Esophagus squamous epithelium (tissue), 4 donors: ENCODE results near the gene EMC6.

Experiments used
- POLR2A ChIP-seq, 4 donors: fragments of 450-650 bp; IDR thresholded peaks; one replicate each; pipeline ENCODE4 v1.6.1; 2017; ENCODE audit warnings: antibody characterized with exemption in 4 of 4, mild to moderate bottlenecking in 4 of 4, moderate library complexity in 3 of 4
- TF ChIP-seq, protein P1 (sequence below), 6 experiments: fragments of 450-650 bp in 4 of 6; fragments of 200-600 bp in 2 of 6; sonication (generic) in 2 of 6; IDR thresholded peaks; one replicate each; pipeline ENCODE4 v1.5.1; 2016 to 2019; ENCODE audit warnings: antibody characterized with exemption in 6 of 6, mild to moderate bottlenecking in 4 of 6, moderate library complexity in 4 of 6

DNA sequence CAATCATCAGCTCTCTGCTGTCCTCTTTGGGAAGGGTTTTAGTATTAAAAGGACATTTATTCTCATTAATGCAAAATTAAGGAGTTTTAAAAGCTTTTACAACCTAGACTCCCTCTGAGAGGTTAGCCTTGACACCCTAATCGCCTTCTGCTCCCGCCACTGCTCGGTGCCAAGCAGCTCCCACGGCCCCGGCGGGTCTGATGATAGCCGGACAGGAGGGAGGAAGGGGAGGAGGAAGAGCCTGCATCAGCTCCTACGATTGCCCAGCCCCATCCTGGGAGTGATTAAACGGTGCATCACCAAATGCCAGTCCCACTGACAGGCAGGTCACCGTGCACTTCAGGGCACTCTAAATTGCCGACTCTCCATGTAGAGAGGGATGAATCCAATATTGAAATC, 40.8 kb upstream of the EMC6 start:
- TF ChIP-seq, protein P1, sequence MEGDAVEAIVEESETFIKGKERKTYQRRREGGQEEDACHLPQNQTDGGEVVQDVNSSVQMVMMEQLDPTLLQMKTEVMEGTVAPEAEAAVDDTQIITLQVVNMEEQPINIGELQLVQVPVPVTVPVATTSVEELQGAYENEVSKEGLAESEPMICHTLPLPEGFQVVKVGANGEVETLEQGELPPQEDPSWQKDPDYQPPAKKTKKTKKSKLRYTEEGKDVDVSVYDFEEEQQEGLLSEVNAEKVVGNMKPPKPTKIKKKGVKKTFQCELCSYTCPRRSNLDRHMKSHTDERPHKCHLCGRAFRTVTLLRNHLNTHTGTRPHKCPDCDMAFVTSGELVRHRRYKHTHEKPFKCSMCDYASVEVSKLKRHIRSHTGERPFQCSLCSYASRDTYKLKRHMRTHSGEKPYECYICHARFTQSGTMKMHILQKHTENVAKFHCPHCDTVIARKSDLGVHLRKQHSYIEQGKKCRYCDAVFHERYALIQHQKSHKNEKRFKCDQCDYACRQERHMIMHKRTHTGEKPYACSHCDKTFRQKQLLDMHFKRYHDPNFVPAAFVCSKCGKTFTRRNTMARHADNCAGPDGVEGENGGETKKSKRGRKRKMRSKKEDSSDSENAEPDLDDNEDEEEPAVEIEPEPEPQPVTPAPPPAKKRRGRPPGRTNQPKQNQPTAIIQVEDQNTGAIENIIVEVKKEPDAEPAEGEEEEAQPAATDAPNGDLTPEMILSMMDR (IDR thresholded peaks at IDR 0.05): no peak
- TF ChIP-seq POLR2A (IDR thresholded peaks at IDR 0.05): no peak
